ENCODE results near the gene PTPRT.

- TF ChIP-seq CTCF (IDR thresholded peaks at IDR 0.05) (no peak), POLR2A (IDR thresholded peaks at IDR 0.05) (no peak)
Observed at GRCh38 chr20:42920776-42921175, 268.9 kb downstream of the PTPRT start.
